Raji (cell line): ENCODE data around the gene ARSG.

Experiments used
- POLR2A ChIP-seq: IDR thresholded peaks from 2 replicates; pipeline ENCODE4 v1.6.1; 2011; ENCODE audit warnings: low read depth, low read length, control low read depth; ENCODE audit not compliant: insufficient read depth

ARSG gene

GRCh38 chr17:68445671-68446070 is 154.4 kb downstream of the ARSG start:
- no peak for TF ChIP-seq POLR2A

- no peak for TF ChIP-seq POLR2A
These were observed 155.3 kb downstream of the ARSG start for GRCh38 chr17:68446626-68447041.

- TF ChIP-seq POLR2A, result no peak
These were observed 157.9 kb downstream of the ARSG start for GRCh38 chr17:68449021-68449739.

GRCh38 chr17:68450391-68450790 is 159.1 kb downstream of the ARSG start:
- TF ChIP-seq POLR2A, result no peak

GRCh38 chr17:68450801-68451200 is 159.5 kb downstream of the ARSG start:
- no peak for TF ChIP-seq POLR2A

GRCh38 chr17:68451670-68452354 is 160.5 kb downstream of the ARSG start:
- TF ChIP-seq POLR2A, result no peak

DNA sequence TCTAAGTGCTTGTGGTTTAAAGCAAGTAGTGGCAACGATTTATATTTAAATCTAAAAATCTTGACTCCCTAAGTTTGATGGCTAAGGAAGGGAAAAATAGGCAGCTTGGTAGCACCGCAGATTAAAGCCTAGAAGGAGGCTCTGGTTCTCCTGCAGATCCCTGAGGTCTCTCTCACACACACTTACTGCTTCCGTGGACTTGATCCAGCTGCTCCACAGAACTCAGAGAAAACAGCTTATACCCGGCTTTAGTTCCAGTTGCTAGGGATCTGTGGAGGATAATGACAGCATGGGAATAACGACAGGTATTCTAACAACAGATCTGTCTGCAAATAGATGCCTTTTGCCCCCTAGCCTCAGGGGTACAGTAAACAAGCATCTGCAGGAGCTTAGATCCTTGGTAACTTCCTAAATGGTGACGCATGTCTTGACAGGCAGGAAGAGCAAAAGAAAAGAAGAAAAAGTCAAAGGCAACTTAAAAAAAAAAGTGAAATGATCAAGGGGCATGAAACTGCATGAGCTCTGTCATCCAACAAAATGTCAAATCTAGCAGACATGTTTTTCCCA is 161.5 kb downstream of the ARSG start:
- TF ChIP-seq POLR2A, result no peak

- no peak for TF ChIP-seq POLR2A
These were observed 162.8 kb downstream of the ARSG start for GRCh38 chr17:68453991-68454665.

GRCh38 chr17:68455901-68456338 is 164.6 kb downstream of the ARSG start:
- TF ChIP-seq POLR2A, result no peak

GRCh38 chr17:68456339-68457167 is 165.3 kb downstream of the ARSG start:
- TF ChIP-seq POLR2A, result no peak

DNA sequence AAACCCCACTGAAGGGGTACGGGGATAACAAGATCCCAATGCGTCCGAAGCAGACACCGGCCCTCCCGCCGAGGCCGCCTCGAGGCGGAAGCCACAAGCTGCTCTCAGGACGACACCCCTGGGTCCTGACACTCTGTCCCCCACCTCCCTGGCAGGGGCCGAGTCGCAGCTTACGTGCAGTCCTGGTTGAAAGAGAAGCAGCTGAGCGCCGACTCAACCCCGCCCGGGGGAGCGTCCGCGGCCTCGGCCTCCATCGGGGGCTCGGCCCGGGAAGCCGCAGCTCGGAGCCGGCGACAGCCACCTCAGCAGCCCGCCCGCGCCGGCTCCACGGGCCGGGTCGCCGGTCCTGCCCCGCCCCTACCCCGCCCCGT is 165.9 kb downstream of the ARSG start, which contains the start of gene WIPI1:
TSS of gene WIPI1 (minus strand) at position 329 of the 371 bp plus-strand sequence. CDS start at position 254, 75 bp downstream.
- TF ChIP-seq POLR2A, result no peak

GRCh38 chr17:68457539-68458259 is 166.4 kb downstream of the ARSG start:
- no peak for TF ChIP-seq POLR2A

DNA sequence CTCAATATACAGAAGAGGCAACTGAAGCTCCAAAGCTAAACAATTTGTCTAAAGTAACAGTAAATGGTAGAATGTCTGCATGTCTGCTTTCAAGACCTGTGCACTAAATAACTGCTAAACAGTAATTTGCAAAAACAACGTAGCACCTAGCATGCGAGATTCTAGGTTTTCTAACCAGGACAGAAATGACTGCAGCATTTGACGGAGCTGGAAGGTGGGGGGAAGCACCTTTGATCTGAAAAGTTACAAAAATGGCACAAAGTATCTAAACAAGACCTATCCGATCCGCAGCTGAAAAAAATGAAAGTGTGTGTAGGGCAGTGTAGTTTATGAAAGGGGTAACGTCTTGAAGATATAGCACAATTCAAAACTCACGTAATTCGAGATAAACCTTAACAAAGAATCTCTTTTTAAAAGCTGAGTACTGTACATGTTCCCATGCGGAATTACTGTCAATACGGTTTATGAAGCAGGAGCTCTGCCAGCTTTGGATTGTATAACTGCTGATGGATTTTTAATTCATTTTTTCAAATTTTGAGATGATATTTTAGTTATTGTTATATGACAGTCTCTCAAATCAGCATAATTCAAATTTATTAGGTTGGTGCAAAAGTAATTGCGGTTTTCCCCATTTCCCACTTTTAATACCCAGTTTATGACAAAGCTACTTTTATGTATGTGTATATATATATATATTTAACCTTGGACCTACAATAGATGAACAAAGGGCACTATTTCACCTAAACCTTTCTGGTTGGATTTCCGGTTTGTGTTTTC is 167.2 kb downstream of the ARSG start:
- no peak for TF ChIP-seq POLR2A
